ENCODE data around the gene YWHAH.
"Not testable (repeated sequence)": the region's sequence is repeated elsewhere in the genome, so short reads cannot be mapped to it uniquely, and the experiment has no call there.

YWHAH gene

DNA sequence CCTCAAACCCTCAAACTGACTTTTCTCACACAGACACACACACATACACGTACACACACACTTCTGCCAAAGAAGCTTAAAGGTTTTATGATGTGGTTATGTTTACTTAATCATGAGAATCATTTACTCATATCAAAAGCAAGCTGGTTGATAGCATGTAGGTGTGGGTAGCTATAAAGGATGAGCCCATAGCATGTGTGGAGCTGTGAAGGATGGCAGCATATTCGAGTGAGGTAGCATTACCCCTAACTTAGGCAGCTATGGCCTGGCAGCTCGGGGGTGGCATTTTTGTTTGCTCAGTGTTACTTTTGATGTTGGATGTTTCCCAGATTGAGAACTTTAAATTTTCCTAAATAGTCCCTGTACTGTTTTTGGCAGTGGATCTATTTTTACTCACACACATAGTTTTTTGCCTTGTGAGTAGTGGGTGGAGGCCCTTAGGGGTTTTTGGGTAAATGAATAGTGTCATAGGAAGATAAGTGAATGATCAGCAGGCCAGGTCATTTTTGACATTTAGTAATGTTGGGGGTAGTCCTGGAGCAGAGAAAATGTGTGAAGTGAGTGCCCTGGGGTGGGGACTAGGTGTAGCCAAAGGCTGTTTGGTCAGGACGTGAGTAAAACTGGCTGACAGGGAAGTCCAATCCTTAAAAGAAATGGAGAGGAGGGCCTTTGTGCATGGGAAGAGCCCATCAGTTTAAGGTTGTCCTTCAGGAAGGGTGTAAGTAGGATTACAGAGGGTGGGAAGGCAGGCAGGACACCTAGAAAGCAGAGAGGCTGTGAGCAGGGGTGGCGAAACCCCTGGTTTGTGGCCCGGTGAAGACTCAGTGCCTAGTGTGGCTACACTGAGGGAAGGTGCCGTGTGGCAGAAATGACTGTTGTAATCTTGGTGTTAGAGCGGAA lies 7.1 kb downstream of the YWHAH start:
- DNase-seq (ENCODE audit: low read depth) = no peak

DNA sequence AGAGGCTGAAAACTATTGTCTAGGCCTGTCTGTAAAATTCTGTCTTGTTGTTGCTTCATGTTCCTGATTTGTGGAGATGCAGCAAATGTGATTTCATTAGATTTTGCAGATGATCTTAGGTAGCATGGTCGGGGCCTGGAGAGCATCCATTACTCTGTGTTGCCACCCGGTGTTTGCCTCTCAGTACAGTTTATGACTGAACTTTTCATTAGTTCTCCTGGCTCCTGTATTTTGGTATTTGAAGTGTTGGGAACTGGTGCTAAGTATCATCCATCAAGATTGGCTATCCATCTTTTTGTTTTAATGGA lies 7.7 kb downstream of the YWHAH start:
- no peak for DNase-seq (ENCODE audit: low read depth)

DNA sequence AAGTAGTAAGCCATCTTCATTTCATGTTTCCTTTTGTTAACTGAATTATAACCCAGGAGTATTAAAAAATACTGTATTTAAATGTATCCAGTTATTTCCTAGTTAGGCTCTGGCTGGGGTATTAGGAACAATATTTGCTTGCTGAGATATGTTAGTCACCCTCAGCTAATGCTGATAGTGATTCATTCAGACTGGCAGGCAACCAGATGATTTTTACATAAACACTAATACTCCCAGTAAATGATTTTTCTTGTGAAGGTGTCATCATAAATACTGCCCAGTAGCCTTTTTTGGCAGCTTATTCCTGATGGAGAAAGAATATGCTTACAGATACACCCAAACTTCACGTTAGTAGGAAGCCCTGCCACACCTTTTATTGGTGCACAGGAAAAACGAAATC lies 8.1 kb downstream of the YWHAH start:
- DNase-seq (ENCODE audit: low read depth) = no peak

DNA sequence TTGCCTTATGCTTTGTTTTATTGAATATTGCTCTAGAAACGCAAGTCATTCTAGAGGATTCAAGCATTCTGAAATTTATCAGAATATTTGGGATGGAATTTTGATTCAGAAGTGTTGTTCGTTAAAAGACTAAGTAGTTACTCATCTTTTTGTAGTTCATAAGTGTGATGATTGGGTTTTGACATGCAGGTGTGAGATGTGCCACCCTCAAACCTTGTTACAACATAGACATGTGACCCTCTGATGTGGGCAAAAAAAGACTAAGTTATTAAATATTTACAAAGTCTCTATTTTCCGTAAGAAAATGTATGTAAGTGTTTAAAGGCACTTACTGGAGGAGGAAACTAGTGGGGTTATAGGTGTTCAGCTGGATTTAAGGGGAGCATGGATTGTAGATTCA lies 8.9 kb downstream of the YWHAH start:
- no peak for DNase-seq (ENCODE audit: low read depth)

DNA sequence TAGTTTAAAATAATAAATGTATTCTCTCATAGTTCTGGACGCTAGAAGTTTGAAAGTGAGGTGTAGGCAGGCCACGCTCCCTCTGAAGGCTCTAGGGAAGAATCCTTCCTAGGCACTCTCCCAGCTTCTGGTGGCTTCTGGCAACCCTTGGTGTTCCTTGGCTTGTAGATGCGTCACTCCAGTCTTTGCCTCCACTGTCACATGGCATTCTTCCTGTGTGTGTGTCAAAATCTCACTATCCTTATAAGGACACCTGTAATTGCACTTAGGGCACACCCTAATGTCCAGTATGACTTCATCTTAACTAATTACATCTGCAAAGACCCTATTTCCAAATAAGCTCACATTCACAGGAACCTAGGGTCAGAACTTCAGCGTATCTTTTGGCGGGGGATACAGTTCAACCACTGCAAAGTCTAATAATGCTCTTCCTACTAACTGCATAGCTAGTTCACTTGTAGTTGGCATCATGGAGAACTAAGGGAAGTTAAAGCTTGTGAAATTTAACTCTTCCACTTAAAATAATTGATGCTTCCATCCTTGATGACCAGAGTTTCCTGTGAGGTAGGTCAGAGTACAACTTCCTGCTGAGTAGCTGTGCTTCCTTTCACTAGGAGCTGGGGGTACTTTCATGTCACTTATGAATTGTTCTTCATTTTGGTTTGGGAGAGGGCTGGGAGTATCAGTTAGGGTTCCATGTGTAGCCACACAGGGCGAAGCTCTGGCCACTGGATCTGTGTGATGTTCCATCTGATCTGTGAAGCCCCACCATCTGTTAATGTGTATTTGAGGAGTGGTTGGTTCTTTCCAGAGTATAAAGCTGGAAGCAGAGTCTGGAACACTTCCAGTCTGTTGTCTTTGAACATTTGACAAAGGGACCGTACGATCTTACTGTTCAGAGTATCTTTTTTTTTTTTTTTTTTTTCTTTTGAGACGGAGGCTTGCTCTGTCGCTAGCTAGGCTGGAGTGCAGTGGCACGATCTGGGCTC lies 10.5 kb downstream of the YWHAH start:
- no peak for DNase-seq (ENCODE audit: low read depth)

DNA sequence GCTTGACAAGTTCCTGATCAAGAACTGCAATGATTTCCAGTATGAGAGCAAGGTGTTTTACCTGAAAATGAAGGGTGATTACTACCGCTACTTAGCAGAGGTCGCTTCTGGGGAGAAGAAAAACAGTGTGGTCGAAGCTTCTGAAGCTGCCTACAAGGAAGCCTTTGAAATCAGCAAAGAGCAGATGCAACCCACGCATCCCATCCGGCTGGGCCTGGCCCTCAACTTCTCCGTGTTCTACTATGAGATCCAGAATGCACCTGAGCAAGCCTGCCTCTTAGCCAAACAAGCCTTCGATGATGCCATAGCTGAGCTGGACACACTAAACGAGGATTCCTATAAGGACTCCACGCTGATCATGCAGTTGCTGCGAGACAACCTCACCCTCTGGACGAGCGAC lies 12.0 kb downstream of the YWHAH start:
- no peak for DNase-seq (ENCODE audit: low read depth)

DNA sequence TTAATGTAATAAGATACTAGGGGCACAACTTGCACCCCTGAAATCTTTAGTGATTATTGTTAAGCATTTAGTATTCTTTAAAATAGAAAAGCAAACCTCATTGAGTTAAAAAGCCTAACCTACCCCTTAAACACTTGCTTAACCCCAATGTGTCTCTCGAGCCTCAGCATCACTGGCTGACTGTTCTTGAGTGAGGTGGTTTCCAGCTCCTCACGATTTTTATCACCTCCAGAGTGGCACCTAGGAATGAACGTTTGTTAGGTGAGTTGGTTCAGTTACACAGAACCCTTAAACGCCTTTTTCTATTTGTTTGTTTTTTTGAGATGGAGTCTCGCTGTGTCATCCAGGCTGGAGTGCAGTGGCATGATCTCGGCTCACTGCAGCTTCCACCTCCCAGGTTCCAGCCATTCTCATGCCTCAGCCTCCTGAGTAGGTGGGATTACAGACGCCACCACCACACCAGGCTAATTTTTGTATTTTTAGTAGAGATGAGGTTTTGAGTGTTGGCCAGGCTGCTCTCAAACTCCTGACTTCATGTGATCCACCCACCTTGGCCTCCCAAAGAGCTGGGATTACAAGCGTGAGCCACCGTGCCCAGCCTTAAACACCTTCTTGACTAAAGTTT lies 13.7 kb downstream of the YWHAH start:
- no peak for DNase-seq (ENCODE audit: low read depth)

DNA sequence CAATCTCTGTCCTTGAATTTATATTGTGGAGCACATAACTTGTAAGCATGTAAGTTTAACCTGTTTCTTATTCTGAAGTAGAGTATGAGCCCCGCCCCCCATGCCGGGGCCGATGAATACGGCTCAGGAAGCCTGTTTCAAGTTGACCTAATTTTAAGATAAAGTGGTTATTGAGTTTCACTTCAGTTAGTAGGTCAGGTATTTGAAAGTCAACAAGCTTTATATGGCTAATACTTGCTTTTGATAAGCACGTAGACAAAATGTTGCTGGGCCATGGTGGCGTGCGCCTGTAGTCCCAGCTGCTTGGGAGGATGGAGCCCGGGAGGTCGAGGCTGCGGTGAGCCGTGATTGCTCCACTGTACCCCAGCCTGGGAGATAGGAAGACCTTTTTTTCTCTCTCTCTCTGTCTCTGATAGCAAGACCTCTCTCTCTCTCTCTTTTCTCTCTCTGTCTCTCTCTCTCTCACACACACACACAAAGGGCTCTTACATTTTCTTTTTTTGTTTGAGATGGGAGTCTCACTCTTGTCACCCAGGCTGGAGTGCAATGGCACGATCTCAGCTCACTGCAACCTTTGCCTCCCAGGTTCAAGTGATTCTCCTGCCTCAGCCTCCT lies 14.4 kb downstream of the YWHAH start:
- DNase-seq (ENCODE audit: low read depth) = no peak

DNA sequence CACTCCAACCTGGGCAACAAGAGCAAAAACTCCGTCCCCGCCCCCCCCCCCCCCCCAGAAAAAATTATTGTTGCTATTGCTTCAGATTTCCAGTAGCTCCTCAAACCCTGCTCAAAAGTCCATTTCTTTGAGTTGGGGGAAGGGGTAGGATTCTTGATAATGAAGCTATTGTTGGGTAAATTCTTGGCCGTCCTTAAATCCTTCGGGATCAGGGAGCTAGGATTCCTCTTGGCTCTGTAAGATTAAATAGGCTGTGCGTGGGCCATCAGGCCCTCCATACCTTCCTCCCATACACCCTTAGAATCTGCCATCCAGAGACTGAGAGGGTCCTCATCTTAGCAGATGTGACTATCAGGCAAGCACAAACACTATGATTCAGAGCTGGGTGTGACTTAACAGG lies 16.4 kb downstream of the YWHAH start:
- DNase-seq (ENCODE audit: low read depth) = no peak

DNA sequence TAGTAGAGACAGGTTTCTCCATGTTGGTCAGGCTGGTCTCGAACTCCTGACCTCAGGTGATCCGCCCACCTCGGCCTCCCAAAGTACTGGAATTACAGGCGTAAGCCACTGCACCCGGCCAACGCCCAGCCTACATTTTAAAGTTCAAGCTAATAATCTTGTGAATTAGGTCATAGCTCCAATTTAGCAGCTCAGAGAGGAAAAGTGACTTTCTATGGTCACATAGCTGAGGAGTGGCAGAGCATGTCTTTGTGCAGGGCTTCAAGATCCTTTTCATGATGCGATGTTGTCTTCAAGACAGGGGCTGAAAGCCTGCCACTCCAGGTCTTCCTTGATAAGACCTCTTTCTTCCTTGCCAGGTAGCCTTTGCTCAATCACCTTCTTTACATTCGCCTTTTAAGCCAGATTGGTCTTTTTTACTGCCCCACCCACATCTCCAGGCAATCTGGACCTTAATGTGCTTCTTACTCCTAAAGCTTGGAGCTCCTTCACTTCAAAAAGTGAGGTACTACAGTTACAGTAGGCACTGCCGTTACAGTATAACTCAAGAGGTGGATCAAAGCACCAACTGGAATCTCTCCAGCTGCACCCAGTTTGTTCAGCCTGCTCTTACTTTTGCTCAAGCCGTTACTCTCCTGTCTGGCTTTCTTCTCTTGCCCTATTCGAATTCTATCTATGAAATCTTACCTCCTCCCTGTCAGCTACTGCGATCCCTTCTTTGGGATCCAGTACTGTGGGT lies 18.2 kb downstream of the YWHAH start:
- no peak for DNase-seq (ENCODE audit: low read depth)

DNA sequence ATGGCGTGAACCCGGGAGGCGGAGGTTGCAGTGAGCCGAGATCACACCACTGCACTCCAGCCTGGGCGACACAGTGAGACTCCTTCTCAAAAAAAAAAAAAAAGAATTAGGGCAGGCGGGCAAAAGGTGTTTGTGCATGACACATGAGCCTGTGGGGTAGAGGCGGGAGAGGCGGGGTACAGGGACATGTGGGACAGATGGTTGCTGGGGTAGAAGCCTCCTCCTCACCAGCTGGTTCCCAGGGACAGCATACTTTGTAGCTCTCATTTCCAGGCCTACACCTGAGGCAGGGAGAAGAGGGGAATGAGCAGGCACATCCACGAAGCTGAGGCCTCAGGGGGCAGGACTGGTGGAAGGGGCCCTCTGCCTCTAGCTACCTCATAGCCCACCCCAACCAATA lies 23.7 kb downstream of the YWHAH start:
- no peak for DNase-seq (ENCODE audit: low read depth)

DNA sequence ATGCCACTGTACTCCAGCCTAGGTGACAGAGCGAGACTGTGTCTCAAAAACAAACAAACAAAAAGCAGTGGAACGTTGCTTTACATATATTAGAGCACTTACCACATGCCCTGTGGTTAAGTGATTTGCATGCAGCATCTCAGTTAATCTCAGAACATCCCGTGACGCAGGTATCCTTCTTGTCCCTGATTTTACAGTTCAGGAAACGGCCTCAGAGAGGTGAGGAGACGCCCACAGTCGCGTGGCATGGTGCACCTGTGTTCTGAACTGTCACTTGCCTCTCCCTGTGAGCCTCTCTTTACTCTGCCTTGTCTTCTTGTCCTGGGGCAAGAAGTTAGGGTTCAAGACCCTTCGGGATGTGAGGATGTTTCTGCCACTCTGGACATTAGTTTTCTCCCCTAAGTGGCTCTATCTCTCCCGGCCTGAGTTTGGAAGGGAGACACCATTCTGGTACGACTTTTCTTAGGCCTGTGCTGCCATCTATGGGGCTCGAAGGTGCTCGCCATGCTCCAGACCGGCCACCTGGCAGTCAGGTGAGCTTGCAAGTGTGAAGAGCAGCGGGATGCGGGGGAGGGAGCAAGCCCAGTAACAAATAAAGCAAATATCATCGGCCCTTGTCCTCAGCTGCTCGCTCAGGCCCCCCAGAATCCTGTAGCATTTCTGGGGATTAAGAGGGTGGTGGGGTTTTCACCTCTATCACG lies 25.6 kb downstream of the YWHAH start:
- DNase-seq (ENCODE audit: low read depth) = peak; percentile 32

DNA sequence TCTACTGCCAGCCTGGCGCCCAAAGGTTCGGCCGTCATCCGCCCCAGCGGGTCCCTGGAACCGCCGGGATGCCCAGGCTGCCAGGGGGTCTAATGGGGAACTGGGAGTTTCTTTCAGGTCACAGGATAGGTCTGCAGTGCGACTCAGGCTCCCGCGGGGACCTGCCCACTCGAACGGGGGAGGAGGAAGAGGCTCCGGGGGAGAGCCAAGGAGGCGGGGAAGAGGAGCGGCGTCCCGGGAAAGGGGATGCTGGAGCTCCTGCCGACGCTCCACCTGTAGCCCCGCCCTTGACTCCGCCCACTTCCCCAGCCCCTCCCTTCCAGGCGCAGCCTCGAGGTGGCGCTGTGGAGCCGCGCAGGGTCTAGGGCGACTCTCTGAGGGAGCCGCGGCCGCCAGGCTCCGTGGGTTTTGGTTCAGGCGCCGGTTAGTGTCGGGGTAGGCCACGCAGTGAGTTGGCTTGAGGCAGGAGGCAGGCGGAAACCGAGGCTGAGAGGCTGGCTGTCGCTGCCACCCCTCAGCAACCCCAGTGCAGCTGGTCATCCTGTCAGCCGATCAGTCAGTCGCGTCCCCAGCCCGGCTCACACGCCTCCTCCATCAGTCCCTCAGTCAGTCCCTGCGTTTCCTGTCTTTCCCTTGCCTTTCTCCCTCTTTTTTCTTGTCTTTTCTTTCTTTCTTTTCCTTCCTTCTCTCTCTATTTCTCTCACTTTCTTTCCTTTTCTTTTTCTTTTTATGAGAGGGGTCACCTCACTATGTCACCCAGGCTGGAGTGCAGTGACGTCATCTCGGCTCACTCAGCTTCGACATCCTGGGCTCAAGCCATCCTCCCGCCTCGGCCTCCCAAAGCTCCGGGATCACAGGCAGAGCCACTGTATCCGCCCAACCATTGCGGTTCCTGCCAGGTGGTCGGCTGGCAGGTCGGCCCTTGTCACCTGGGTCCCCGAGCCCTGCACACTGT lies 26.4 kb downstream of the YWHAH start:
- peak; percentile 78 for DNase-seq (ENCODE audit: low read depth)

DNA sequence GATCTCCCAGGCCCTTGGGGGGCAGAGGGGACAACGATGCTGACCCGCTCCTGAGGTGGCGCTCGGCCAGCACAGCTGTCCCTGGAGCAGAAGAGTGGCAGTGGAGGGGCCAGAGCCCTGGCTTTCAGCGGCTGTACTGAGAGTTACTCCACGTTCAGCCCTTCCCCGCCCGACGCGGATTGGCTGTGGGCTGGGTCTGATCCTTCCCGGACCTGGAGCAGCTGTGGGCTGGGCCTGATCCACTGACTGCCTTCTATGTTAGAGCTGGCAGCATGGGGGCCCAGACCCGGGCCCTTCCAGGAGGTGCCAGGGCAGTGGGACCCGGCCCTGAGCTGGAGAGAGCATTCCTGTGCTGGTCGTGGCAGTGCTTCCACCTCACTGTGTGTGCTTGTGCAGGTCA lies 27.8 kb downstream of the YWHAH start:
- DNase-seq (ENCODE audit: low read depth) = no peak

DNA sequence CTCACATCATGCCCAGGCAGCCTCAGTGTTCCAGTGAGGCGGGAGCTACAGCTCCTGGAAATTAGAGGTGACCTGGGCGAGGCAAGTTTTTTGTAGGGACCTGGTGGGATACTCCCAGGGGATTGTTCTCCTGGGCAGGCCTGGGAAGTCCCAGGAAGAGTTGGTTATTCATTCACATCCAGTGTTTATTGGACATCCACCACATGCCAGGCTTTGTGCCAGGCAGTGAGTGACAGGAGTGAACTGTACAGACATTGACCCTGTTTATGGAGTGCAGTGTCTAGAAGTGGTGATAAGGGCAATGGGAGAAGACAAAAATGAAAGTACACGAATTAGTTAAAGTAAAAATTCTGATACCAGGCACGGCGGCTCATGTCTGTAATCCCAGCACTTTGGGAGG lies 29.4 kb downstream of the YWHAH start:
- DNase-seq (ENCODE audit: low read depth) = no peak

DNA sequence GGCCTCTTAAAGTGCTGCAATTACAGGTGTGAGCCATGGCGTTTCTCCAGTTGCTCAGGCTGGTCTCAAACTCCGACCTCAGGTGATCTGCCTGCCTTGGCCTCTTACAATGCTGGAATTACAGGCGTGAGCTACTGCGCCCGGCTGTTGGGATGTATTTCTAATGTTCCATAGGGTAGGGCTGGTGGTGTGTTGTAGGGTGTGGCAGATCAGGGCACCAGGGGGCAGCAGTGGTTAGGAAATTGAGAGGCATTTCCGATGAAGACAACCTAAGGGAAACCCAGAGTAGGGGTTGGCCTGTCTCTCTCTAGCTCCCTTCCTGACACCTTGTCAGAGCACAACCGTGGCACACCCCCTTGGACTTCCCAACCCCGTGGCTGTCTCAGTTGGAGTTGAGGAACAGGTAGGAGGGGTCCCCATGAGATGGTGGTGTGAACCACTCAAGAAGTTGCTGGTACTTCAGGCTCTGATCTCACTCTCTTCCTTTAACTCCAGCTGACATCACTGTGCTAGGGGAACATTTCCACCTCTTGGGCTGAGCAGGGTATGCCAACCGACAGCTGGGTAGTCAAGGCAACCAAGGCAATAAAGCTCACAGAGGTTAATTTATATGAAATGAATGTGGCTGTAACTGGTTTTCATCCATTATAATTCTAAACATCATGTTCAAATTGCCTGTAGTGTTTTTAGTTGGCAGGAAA lies 33.0 kb downstream of the YWHAH start:
- DNase-seq (ENCODE audit: low read depth) = peak; percentile 71

DNA sequence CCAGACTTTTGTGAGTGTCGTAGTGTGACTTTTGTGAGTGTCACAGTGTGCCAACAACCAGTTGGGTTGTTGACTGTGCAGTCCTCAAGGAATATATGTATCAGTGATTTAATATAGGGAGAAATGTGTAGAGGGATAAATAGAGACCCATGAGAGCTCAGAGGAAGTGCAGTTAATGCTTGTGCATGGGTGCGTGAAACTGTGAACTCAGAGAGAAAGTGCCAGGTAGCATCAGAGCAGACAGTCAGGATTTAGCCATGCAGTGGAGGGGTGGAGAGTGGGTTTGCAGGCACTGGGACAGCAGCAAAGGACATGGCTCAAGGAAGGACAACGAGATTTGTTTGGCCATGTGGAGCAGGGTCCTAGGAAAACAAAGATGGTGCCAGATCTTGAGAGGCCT lies 33.6 kb downstream of the YWHAH start:
- no peak for DNase-seq (ENCODE audit: low read depth)

DNA sequence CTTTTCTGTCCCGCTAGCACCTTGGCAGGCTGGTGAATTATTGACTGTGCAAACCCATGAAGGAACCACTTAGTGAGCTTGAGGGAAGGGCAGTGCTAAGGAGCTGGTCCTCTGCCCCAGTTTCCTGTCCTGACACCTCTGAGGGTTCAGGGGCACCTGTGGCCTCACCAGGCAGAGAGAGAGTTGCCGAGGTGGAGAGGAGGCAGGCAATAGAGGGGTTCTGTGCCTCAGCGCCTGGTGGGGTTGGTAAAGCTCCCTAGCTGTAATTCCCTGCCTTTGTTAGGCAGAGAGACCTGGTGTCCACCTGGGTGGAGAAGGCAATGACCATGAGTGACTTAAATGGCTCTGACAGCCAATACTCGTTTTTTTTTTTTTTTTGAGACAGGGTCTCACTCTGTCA lies 36.3 kb downstream of the YWHAH start:
- DNase-seq (ENCODE audit: low read depth) = no peak

DNA sequence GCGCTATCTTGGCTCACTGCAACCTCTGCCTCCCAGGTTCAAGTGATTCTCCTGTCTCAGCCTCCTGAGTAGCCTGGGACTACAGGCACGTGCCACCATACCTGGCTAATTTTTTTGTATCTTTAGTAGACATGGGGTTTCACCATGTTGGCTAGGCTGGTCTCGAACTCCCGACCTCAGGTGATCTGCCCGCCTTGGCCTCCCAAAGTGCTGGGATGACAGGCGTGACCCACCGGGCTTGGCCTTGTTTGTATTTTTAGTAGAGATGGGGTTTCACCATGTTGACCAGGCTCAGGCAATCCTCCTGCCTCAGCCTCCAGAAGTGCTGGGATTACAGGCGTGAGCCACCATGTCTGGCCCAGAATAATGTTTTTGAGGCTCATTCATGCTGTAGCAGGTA lies 37.6 kb downstream of the YWHAH start:
- DNase-seq (ENCODE audit: low read depth) = not testable (repeated sequence)

All from activated T-cell treated with anti-CD3 and anti-CD28 coated beads for 24 hours (primary cell).